Endothelial cell of umbilical vein (primary cell): ENCODE measurements around the gene C22orf42.

Source experiments
- CTCF ChIP-seq, 2 donors: IDR thresholded peaks; 1 replicate in 1 of 2; 2 replicates in 1 of 2; pipeline ENCODE4 v1.5.1; 2011; ENCODE audit warnings: low read length in 2 of 2, mild to moderate bottlenecking in 2 of 2, moderate library complexity in 2 of 2, control low read depth in 1 of 2, inconsistent platforms in 1 of 2, low read depth in 1 of 2; ENCODE audit not compliant: insufficient read depth in 1 of 2; ENCODE audit errors: extremely low read depth in 1 of 2
- EZH2 ChIP-seq: IDR thresholded peaks from 2 replicates; pipeline ENCODE4 v1.6.1; 2012; ENCODE audit warnings: borderline replicate concordance, low read depth, mild to moderate bottlenecking, moderate library complexity, low read length, inconsistent platforms; ENCODE audit not compliant: severe bottlenecking
- FOS ChIP-seq: IDR thresholded peaks from 2 replicates; pipeline ENCODE4 v1.6.1; 2011; ENCODE audit warnings: mild to moderate bottlenecking, low read length, moderate library complexity, borderline replicate concordance; ENCODE audit not compliant: insufficient read depth
- GATA2 ChIP-seq: IDR thresholded peaks from 2 replicates; pipeline ENCODE4 v1.7.0; 2011; ENCODE audit warnings: low read depth, mild to moderate bottlenecking, moderate library complexity, mixed read lengths, low read length; ENCODE audit not compliant: insufficient read length, insufficient read depth
- JUN ChIP-seq: IDR thresholded peaks from 2 replicates; pipeline ENCODE4 v1.6.1; 2011; ENCODE audit warnings: borderline replicate concordance, low read depth; ENCODE audit not compliant: insufficient read length, insufficient read depth
- MYC ChIP-seq: IDR thresholded peaks from one replicate; pipeline ENCODE4 v1.6.1; 2011; ENCODE audit warnings: mild to moderate bottlenecking, low read depth, low read length
- POLR2A ChIP-seq: IDR thresholded peaks from 2 replicates; pipeline ENCODE4 v1.6.1; 2012; ENCODE audit warnings: low read depth, mild to moderate bottlenecking, control low read depth, low read length
- POLR2AphosphoS5 ChIP-seq: IDR thresholded peaks from 2 replicates; pipeline ENCODE4 v1.6.1; 2012; ENCODE audit warnings: low read depth, mild to moderate bottlenecking, control low read depth, low read length, moderate library complexity; ENCODE audit not compliant: insufficient read depth
- TF ChIP-seq, protein P1 (sequence below): IDR thresholded peaks from 2 replicates; pipeline ENCODE4 v1.6.1; 2011; ENCODE audit not compliant: insufficient read depth, insufficient read length

- TF ChIP-seq CTCF (IDR thresholded peaks at IDR 0.05; ENCODE audit: extremely low read depth in 1 of 2, insufficient read depth in 1 of 2, low read depth in 1 of 2, low read length in 2 of 2) (no peak), POLR2A (no peak), EZH2 (no peak), FOS (no peak), POLR2AphosphoS5 (no peak), JUN (no peak), MYC (no peak), GATA2 (no peak)
- TF ChIP-seq, protein P1, sequence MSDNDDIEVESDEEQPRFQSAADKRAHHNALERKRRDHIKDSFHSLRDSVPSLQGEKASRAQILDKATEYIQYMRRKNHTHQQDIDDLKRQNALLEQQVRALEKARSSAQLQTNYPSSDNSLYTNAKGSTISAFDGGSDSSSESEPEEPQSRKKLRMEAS, result no peak
Observed at GRCh38 chr22:32158712-32159533, at the start of gene C22orf42.
